ENCODE data around the gene INCENP. TPM values are rescaled to one million over a fixed set of nuclear protein-coding genes. Genes with fewer than 3 reads are reported as not detected.

Gene INCENP
- total and polyA plus RNA-seq, 4 donors = 3.5 to 19.8 (median 12.5) TPM

- no peak overlapping the region for H3K27ac ChIP-seq (ENCODE audit: low read depth in 1 of 2, low read length in 2 of 2)
- H3K27me3 ChIP-seq (ENCODE audit: control insufficient read depth in 1 of 2, insufficient read depth in 2 of 2, low read length in 1 of 2) = no peaks in the 10 kb centered on the region
- ATAC-seq (ENCODE audit: low FRiP score) = no peak
- no peaks in the 10 kb centered on the region for H3K9me3 ChIP-seq (ENCODE audit: control insufficient read depth, low read length)
- no peak overlapping the region for H3K4me3 ChIP-seq (ENCODE audit: low read length in 2 of 2)
- intact Hi-C loops (cut with DNase I) = no loop called here
- DNase-seq = peak; percentile 52 to 75
- 1 to 8% methylated on average over 3 of the region's 3 CpGs for WGBS, 2 donors
- peaks cover 0 to 10% of the 10 kb centered on the region in 2 donors for H3K36me3 ChIP-seq (ENCODE audit: control insufficient read depth in 1 of 2, insufficient read depth in 2 of 2, low read length in 1 of 2)
- H3K4me1 ChIP-seq (ENCODE audit: control insufficient read depth in 1 of 2, insufficient read depth in 2 of 2, low read length in 2 of 2) = no peaks in the 10 kb centered on the region
These were observed 19.1 kb downstream of the INCENP start for GRCh38 chr11:62142921-62143320.

- 95 to 100% methylated on average over 1 of the region's 1 CpG for WGBS, 2 donors
- ATAC-seq (ENCODE audit: low FRiP score) (no peak), DNase-seq (peak; percentile 26 to 55)
- intact Hi-C loops (cut with DNase I) = no loop called here
- Histone ChIP-seq H3K36me3 (ENCODE audit: control insufficient read depth in 1 of 2, insufficient read depth in 2 of 2, low read length in 1 of 2) (peaks cover 0 to 10% of the 10 kb centered on the region in 2 donors), H3K4me3 (ENCODE audit: low read length in 2 of 2) (no peak overlapping the region), H3K4me1 (ENCODE audit: control insufficient read depth in 1 of 2, insufficient read depth in 2 of 2, low read length in 2 of 2) (no peaks in the 10 kb centered on the region), H3K9me3 (ENCODE audit: control insufficient read depth, low read length) (no peaks in the 10 kb centered on the region), H3K27me3 (ENCODE audit: control insufficient read depth in 1 of 2, insufficient read depth in 2 of 2, low read length in 1 of 2) (no peaks in the 10 kb centered on the region), H3K27ac (ENCODE audit: low read depth in 1 of 2, low read length in 2 of 2) (no peak overlapping the region)
These were observed 19.9 kb downstream of the INCENP start for GRCh38 chr11:62143727-62144126.

GRCh38 chr11:62144641-62145255 is 20.9 kb downstream of the INCENP start:
- Histone ChIP-seq H3K4me3 (ENCODE audit: low read length in 2 of 2) (no peak overlapping the region), H3K27ac (ENCODE audit: low read depth in 1 of 2, low read length in 2 of 2) (no peak overlapping the region), H3K9me3 (ENCODE audit: control insufficient read depth, low read length) (no peaks in the 10 kb centered on the region), H3K27me3 (ENCODE audit: control insufficient read depth in 1 of 2, insufficient read depth in 2 of 2, low read length in 1 of 2) (no peaks in the 10 kb centered on the region), H3K36me3 (ENCODE audit: control insufficient read depth in 1 of 2, insufficient read depth in 2 of 2, low read length in 1 of 2) (peaks cover 0 to 10% of the 10 kb centered on the region in 2 donors), H3K4me1 (ENCODE audit: control insufficient read depth in 1 of 2, insufficient read depth in 2 of 2, low read length in 2 of 2) (no peaks in the 10 kb centered on the region)
- ATAC-seq (ENCODE audit: low FRiP score) (no peak), DNase-seq (peak; percentile 29 to 73)
- 96 to 97% methylated on average over 21 to 24 of the region's 24 CpGs for WGBS, 2 donors
- intact Hi-C loops (cut with DNase I) = no loop called here

GRCh38 chr11:62145261-62145871 is 21.6 kb downstream of the INCENP start:
- no peaks in the 10 kb centered on the region for H3K9me3 ChIP-seq (ENCODE audit: control insufficient read depth, low read length)
- intact Hi-C loops (cut with DNase I) = no loop called here
- no peak overlapping the region for H3K27ac ChIP-seq (ENCODE audit: low read depth in 1 of 2, low read length in 2 of 2)
- DNase-seq (peak; percentile 28 to 51), ATAC-seq (ENCODE audit: low FRiP score) (no peak)
- H3K4me3 ChIP-seq (ENCODE audit: low read length in 2 of 2) = no peak overlapping the region
- no peaks in the 10 kb centered on the region for H3K27me3 ChIP-seq (ENCODE audit: control insufficient read depth in 1 of 2, insufficient read depth in 2 of 2, low read length in 1 of 2)
- 94 to 96% methylated on average over 8 to 11 of the region's 11 CpGs for WGBS, 2 donors
- no peaks in the 10 kb centered on the region for H3K4me1 ChIP-seq (ENCODE audit: control insufficient read depth in 1 of 2, insufficient read depth in 2 of 2, low read length in 2 of 2)
- peaks cover 0 to 10% of the 10 kb centered on the region in 2 donors for H3K36me3 ChIP-seq (ENCODE audit: control insufficient read depth in 1 of 2, insufficient read depth in 2 of 2, low read length in 1 of 2)

GRCh38 chr11:62146476-62147200 is 22.8 kb downstream of the INCENP start:
- no peak overlapping the region for H3K4me3 ChIP-seq (ENCODE audit: low read length in 2 of 2)
- H3K36me3 ChIP-seq (ENCODE audit: control insufficient read depth in 1 of 2, insufficient read depth in 2 of 2, low read length in 1 of 2) = peaks cover 3 to 13% of the 10 kb centered on the region in 2 donors
- 94% methylated on average over 35 to 36 of the region's 36 CpGs for WGBS, 2 donors
- intact Hi-C loops (cut with DNase I) = no loop called here
- no peaks in the 10 kb centered on the region for H3K9me3 ChIP-seq (ENCODE audit: control insufficient read depth, low read length)
- H3K4me1 ChIP-seq (ENCODE audit: control insufficient read depth in 1 of 2, insufficient read depth in 2 of 2, low read length in 2 of 2) = no peaks in the 10 kb centered on the region
- ATAC-seq (ENCODE audit: low FRiP score) (no peak), DNase-seq (peak; percentile 6 to 65)
- no peaks in the 10 kb centered on the region for H3K27me3 ChIP-seq (ENCODE audit: control insufficient read depth in 1 of 2, insufficient read depth in 2 of 2, low read length in 1 of 2)
- H3K27ac ChIP-seq (ENCODE audit: low read depth in 1 of 2, low read length in 2 of 2) = no peak overlapping the region

DNA sequence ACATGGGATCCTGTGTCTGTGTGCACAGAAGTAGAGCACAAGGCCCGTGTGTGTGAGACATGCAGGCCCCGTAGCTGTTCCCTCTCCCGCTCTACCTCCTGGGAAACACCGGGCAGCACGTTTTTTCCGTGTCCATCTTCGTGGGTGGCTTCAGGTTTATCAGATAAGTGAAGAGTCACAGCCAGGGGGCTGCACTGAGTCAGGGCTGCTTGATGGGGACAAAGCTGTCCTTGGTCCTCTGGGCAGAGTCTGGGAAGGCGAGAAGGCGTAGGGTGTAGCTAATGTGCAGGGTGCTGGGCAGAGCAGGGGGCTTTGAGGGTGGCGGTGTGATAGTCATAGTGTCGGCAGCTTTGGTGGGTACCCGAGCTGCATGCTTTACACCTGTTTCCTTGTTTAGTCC is 23.7 kb downstream of the INCENP start:
- intact Hi-C loops (cut with DNase I) = no loop called here
- Histone ChIP-seq H3K27ac (ENCODE audit: low read depth in 1 of 2, low read length in 2 of 2) (no peak overlapping the region), H3K4me1 (ENCODE audit: control insufficient read depth in 1 of 2, insufficient read depth in 2 of 2, low read length in 2 of 2) (no peaks in the 10 kb centered on the region), H3K36me3 (ENCODE audit: control insufficient read depth in 1 of 2, insufficient read depth in 2 of 2, low read length in 1 of 2) (peaks cover 3 to 16% of the 10 kb centered on the region in 2 donors), H3K9me3 (ENCODE audit: control insufficient read depth, low read length) (no peaks in the 10 kb centered on the region), H3K4me3 (ENCODE audit: low read length in 2 of 2) (no peak overlapping the region), H3K27me3 (ENCODE audit: control insufficient read depth in 1 of 2, insufficient read depth in 2 of 2, low read length in 1 of 2) (no peaks in the 10 kb centered on the region)
- 91 to 93% methylated on average over 12 of the region's 12 CpGs for WGBS, 2 donors
- DNase-seq (peak; percentile 29 to 33), ATAC-seq (ENCODE audit: low FRiP score) (no peak)

DNA sequence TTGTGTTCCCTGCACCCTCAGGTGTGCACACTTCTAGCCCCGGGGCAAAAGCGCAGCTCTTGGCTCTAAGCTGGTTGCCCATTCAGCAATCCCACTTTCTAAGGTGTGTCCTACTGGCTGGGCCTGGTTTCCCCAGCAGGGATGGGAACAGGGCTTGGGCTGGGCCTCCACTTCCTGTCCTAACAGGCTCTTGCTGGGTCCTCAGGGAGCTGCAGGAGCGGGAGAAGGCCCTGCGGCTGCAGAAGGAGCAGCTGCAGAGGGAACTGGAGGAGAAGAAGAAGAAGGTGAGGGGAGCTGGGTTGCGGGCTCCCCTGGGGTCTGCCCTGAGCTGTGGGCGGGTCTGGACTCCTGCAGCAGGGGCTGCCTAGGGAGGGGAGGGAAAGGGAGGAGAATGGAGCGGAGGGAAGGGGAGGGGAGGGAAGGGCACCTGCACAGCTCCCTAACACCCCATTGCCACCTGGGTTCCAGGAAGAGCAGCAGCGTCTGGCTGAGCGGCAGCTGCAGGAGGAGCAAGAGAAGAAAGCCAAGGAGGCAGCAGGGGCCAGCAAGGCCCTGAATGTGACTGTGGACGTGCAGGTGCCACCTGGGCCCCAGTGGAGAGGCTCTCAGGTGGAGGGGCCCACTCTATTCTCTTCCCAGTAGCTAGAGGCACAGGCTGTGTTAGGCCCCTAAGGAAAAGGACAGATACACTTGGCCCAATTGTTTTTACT is 24.6 kb downstream of the INCENP start:
- no peak overlapping the region for H3K4me3 ChIP-seq (ENCODE audit: low read length in 2 of 2)
- WGBS, 2 donors = 92 to 94% methylated on average over 10 of the region's 10 CpGs
- H3K36me3 ChIP-seq (ENCODE audit: control insufficient read depth in 1 of 2, insufficient read depth in 2 of 2, low read length in 1 of 2) = peaks cover 3 to 16% of the 10 kb centered on the region in 2 donors
- no peaks in the 10 kb centered on the region for H3K9me3 ChIP-seq (ENCODE audit: control insufficient read depth, low read length)
- ATAC-seq (ENCODE audit: low FRiP score) (no peak), DNase-seq (peak; percentile 26 to 61)
- H3K4me1 ChIP-seq (ENCODE audit: control insufficient read depth in 1 of 2, insufficient read depth in 2 of 2, low read length in 2 of 2) = no peaks in the 10 kb centered on the region
- no peaks in the 10 kb centered on the region for H3K27me3 ChIP-seq (ENCODE audit: control insufficient read depth in 1 of 2, insufficient read depth in 2 of 2, low read length in 1 of 2)
- no peak overlapping the region for H3K27ac ChIP-seq (ENCODE audit: low read depth in 1 of 2, low read length in 2 of 2)
- intact Hi-C loops (cut with DNase I) = no loop called here

GRCh38 chr11:62149986-62150886 is 26.4 kb downstream of the INCENP start:
- H3K4me1 ChIP-seq (ENCODE audit: control insufficient read depth in 1 of 2, insufficient read depth in 2 of 2, low read length in 2 of 2) = no peaks in the 10 kb centered on the region
- ATAC-seq (ENCODE audit: low FRiP score) = no peak
- no peaks in the 10 kb centered on the region for H3K27me3 ChIP-seq (ENCODE audit: control insufficient read depth in 1 of 2, insufficient read depth in 2 of 2, low read length in 1 of 2)
- H3K36me3 ChIP-seq (ENCODE audit: control insufficient read depth in 1 of 2, insufficient read depth in 2 of 2, low read length in 1 of 2) = peaks cover 3 to 15% of the 10 kb centered on the region in 2 donors
- DNase-seq = peak; percentile 31 to 44
- no peak overlapping the region for H3K27ac ChIP-seq (ENCODE audit: low read depth in 1 of 2, low read length in 2 of 2)
- H3K9me3 ChIP-seq (ENCODE audit: control insufficient read depth, low read length) = no peaks in the 10 kb centered on the region
- 92 to 93% methylated on average over 17 of the region's 17 CpGs for WGBS, 2 donors
- intact Hi-C loops (cut with DNase I) = no loop called here
- no peak overlapping the region for H3K4me3 ChIP-seq (ENCODE audit: low read length in 2 of 2)
